ENCODE data around the gene HORMAD2.

DNA sequence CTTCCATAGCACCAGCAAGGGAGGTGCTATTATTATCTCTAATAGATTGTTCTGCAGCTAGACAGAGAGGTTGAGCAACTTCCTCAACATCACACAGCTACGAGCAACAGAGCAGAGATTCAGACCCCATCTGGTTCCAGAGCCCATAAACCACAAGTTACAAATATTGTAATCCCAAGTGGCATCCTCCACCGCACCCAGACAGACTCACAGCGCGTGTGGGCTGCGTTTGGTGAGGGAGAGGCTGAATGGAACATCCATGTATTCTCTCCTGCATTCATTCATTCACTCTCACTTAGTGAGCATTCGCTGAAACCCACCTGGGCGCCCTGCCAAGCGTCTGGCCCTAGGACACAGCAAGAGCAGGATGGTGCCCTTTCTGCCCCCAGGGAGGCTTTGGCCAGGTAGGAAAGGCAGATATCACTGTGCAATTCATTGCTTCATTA lies 132.8 kb downstream of the HORMAD2 start:
- TF ChIP-seq, protein P1, sequence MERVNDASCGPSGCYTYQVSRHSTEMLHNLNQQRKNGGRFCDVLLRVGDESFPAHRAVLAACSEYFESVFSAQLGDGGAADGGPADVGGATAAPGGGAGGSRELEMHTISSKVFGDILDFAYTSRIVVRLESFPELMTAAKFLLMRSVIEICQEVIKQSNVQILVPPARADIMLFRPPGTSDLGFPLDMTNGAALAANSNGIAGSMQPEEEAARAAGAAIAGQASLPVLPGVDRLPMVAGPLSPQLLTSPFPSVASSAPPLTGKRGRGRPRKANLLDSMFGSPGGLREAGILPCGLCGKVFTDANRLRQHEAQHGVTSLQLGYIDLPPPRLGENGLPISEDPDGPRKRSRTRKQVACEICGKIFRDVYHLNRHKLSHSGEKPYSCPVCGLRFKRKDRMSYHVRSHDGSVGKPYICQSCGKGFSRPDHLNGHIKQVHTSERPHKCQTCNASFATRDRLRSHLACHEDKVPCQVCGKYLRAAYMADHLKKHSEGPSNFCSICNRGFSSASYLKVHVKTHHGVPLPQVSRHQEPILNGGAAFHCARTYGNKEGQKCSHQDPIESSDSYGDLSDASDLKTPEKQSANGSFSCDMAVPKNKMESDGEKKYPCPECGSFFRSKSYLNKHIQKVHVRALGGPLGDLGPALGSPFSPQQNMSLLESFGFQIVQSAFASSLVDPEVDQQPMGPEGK (CRISPR knock-in tag; IDR thresholded peaks at IDR 0.05; ENCODE audit: borderline replicate concordance), result no peak
- TF ChIP-seq CREB5 (CRISPR knock-in tag; IDR thresholded peaks at IDR 0.05; ENCODE audit: low read depth) (no peak), CSDC2 (CRISPR knock-in tag; IDR thresholded peaks at IDR 0.05) (no peak), TCF4 (CRISPR knock-in tag; IDR thresholded peaks at IDR 0.05; ENCODE audit: borderline replicate concordance) (no peak), RARB (CRISPR knock-in tag; IDR thresholded peaks at IDR 0.05) (no peak), ZFP3 (CRISPR knock-in tag; IDR thresholded peaks at IDR 0.05) (no peak), GLIS3 (CRISPR knock-in tag; IDR thresholded peaks at IDR 0.05) (no peak), TSHZ2 (CRISPR knock-in tag; IDR thresholded peaks at IDR 0.05) (no peak), ZNF565 (CRISPR knock-in tag; conservative IDR thresholded peaks at IDR 0.05; ENCODE audit: low read depth) (no peak), TOX (CRISPR knock-in tag; IDR thresholded peaks at IDR 0.05; ENCODE audit: borderline replicate concordance) (no peak)
- TF ChIP-seq, protein P2, sequence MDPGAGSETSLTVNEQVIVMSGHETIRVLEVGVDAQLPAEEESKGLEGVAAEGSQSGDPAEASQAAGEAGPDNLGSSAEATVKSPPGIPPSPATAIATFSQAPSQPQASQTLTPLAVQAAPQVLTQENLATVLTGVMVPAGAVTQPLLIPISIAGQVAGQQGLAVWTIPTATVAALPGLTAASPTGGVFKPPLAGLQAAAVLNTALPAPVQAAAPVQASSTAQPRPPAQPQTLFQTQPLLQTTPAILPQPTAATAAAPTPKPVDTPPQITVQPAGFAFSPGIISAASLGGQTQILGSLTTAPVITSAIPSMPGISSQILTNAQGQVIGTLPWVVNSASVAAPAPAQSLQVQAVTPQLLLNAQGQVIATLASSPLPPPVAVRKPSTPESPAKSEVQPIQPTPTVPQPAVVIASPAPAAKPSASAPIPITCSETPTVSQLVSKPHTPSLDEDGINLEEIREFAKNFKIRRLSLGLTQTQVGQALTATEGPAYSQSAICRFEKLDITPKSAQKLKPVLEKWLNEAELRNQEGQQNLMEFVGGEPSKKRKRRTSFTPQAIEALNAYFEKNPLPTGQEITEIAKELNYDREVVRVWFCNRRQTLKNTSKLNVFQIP (CRISPR knock-in tag; IDR thresholded peaks at IDR 0.05; ENCODE audit: borderline replicate concordance, low read depth), result no peak
